NCI-H748 (cell line): ENCODE measurements around the gene SKAP1.
"Not testable (repeated sequence)": the region's sequence is repeated elsewhere in the genome, so short reads cannot be mapped to it uniquely, and the experiment has no call there.

Experiments
- DNase-seq: peaks from one replicate; lab custom pipeline; 2025; ENCODE audit not compliant: unreplicated experiment; lab: John Stamatoyannopoulos, UW

The SKAP1 gene

GRCh38 chr17:48413613-48414405 lies 16.2 kb downstream of the SKAP1 start:
- no peak for DNase-seq

- no peak for DNase-seq
These were observed 17.2 kb downstream of the SKAP1 start for GRCh38 chr17:48412841-48413240.

- DNase-seq: not testable (repeated sequence)
These were observed 19.2 kb downstream of the SKAP1 start for GRCh38 chr17:48410821-48411220.

GRCh38 chr17:48409607-48410006 lies 20.4 kb downstream of the SKAP1 start:
- DNase-seq: no peak

GRCh38 chr17:48406936-48407567 lies 23.0 kb downstream of the SKAP1 start:
- DNase-seq: no peak

GRCh38 chr17:48394821-48395220 lies 35.2 kb downstream of the SKAP1 start:
- DNase-seq: no peak

- DNase-seq: no peak
These were observed 36.7 kb downstream of the SKAP1 start for GRCh38 chr17:48393283-48393682.

GRCh38 chr17:48392857-48393256 lies 37.2 kb downstream of the SKAP1 start:
- no peak for DNase-seq

- DNase-seq: no peak
These were observed 38.6 kb downstream of the SKAP1 start for GRCh38 chr17:48391444-48391843.

GRCh38 chr17:48389903-48390302 lies 40.1 kb downstream of the SKAP1 start:
- DNase-seq: no peak

GRCh38 chr17:48388955-48389743 lies 40.9 kb downstream of the SKAP1 start:
- DNase-seq: no peak

GRCh38 chr17:48386826-48387225 lies 43.2 kb downstream of the SKAP1 start:
- no peak for DNase-seq

- DNase-seq: no peak
These were observed 44.7 kb downstream of the SKAP1 start for GRCh38 chr17:48385319-48385718.

- no peak for DNase-seq
These were observed 45.9 kb downstream of the SKAP1 start for GRCh38 chr17:48384164-48384563.

- DNase-seq: peak; percentile 57
These were observed 47.0 kb downstream of the SKAP1 start for GRCh38 chr17:48382989-48383388.

- DNase-seq: no peak
These were observed 51.2 kb downstream of the SKAP1 start for GRCh38 chr17:48378708-48379392.

- DNase-seq: no peak
These were observed 51.8 kb downstream of the SKAP1 start for GRCh38 chr17:48378238-48378637.

GRCh38 chr17:48376682-48377325 lies 53.2 kb downstream of the SKAP1 start:
- no peak for DNase-seq

- DNase-seq: no peak
These were observed 54.7 kb downstream of the SKAP1 start for GRCh38 chr17:48375356-48375755.

GRCh38 chr17:48374650-48375230 lies 55.3 kb downstream of the SKAP1 start:
- peak; percentile 66 for DNase-seq
